Cardiac septum (tissue), 1 donor: Measurements from ENCODE around the gene MBD5. TPM values are rescaled to one million over a fixed set of nuclear protein-coding genes. Genes with fewer than 3 reads are reported as not detected.
"Not testable (repeated sequence)": the region's sequence is repeated elsewhere in the genome, so short reads cannot be mapped to it uniquely, and the experiment has no call there.

ENCODE experiments used
- DNase-seq: peaks from one replicate; pipeline ENCODE4 v3.0.0-alpha.2; 2020; ENCODE audit warnings: low spot score
- intact Hi-C: fragments of 100-400 bp; cut with DNase I; formaldehyde crosslinking; loops from one replicate; pipeline ENCODE4 v1.14.0; 2022
- total RNA-seq: library from RNA; stranded (reverse); fragmentation: NEBNext Ultra II Directional; extraction: Animal tissue kit (Norgen Biotek cat#: 25700); gene quantifications from one replicate; pipeline ENCODE4 v1.2.1, GENCODE V29; 2021
- donor health status: DM: no; HTN: no; CAD: no.

Gene MBD5
- total RNA-seq, 1 donor from 2014 or later = 32.4 TPM

- DNase-seq = no peak
- intact Hi-C loops = no loop called here
These were observed 507.6 kb downstream of the MBD5 start for GRCh38 chr2:148528356-148529064.

GRCh38 chr2:148529745-148530144 lies 508.9 kb downstream of the MBD5 start:
- no peak for DNase-seq
- intact Hi-C loops = no loop called here

- DNase-seq = no peak
- intact Hi-C loops = no loop called here
These were observed 509.5 kb downstream of the MBD5 start for GRCh38 chr2:148530350-148530749.

- no peak for DNase-seq
- intact Hi-C loops = no loop called here
These were observed 510.3 kb downstream of the MBD5 start for GRCh38 chr2:148531235-148531634.

- intact Hi-C loops = no loop called here
- no peak for DNase-seq
These were observed 511.0 kb downstream of the MBD5 start for GRCh38 chr2:148531669-148532428.

- intact Hi-C loops = no loop called here
- DNase-seq = no peak
These were observed 512.1 kb downstream of the MBD5 start for GRCh38 chr2:148533004-148533403.

- no peak for DNase-seq
- intact Hi-C loops = no loop called here
These were observed 512.8 kb downstream of the MBD5 start for GRCh38 chr2:148533685-148534084.

- no peak for DNase-seq
- intact Hi-C loops = no loop called here
These were observed 513.7 kb downstream of the MBD5 start for GRCh38 chr2:148534416-148535204.

GRCh38 chr2:148538375-148538774 lies 517.5 kb downstream of the MBD5 start:
- DNase-seq = peak; percentile 38
- intact Hi-C loops = no loop called here

GRCh38 chr2:148540022-148540421 lies 519.1 kb downstream of the MBD5 start:
- DNase-seq = no peak
- intact Hi-C loops = no loop called here

GRCh38 chr2:148541792-148542191 lies 520.9 kb downstream of the MBD5 start:
- intact Hi-C loops = no loop called here
- no peak for DNase-seq

- no peak for DNase-seq
- intact Hi-C loops = no loop called here
These were observed 521.7 kb downstream of the MBD5 start for GRCh38 chr2:148542614-148543013.

- DNase-seq, intact Hi-C loops: not testable (repeated sequence)
These were observed 522.2 kb downstream of the MBD5 start for GRCh38 chr2:148543088-148543540.

- peak; percentile 72 for DNase-seq
- intact Hi-C loops = no loop called here
These were observed 524.7 kb downstream of the MBD5 start for GRCh38 chr2:148545390-148546256.

GRCh38 chr2:148546270-148546669 lies 525.4 kb downstream of the MBD5 start:
- intact Hi-C loops = no loop called here
- peak; percentile 62 for DNase-seq

- DNase-seq = no peak
- intact Hi-C loops = no loop called here
These were observed 528.0 kb downstream of the MBD5 start for GRCh38 chr2:148548716-148549400.

- peak; percentile 57 for DNase-seq
- intact Hi-C loops = no loop called here
These were observed 531.9 kb downstream of the MBD5 start for GRCh38 chr2:148552675-148553331.

GRCh38 chr2:148553332-148553887 lies 532.5 kb downstream of the MBD5 start:
- intact Hi-C loops = no loop called here
- DNase-seq = peak; percentile 14
